HG02571 (cell line): ENCODE data around the gene GYPB.
"Not testable (repeated sequence)": the region's sequence is repeated elsewhere in the genome, so short reads cannot be mapped to it uniquely, and the experiment has no call there.

Experiments used
- ATAC-seq: cut with Tn5 transposase; IDR thresholded peaks from one replicate; pipeline ENCODE4 v1.9.1; 2021; ENCODE audit warnings: mild to moderate bottlenecking, moderate library complexity; ENCODE audit not compliant: unreplicated experiment

GYPB gene

DNA sequence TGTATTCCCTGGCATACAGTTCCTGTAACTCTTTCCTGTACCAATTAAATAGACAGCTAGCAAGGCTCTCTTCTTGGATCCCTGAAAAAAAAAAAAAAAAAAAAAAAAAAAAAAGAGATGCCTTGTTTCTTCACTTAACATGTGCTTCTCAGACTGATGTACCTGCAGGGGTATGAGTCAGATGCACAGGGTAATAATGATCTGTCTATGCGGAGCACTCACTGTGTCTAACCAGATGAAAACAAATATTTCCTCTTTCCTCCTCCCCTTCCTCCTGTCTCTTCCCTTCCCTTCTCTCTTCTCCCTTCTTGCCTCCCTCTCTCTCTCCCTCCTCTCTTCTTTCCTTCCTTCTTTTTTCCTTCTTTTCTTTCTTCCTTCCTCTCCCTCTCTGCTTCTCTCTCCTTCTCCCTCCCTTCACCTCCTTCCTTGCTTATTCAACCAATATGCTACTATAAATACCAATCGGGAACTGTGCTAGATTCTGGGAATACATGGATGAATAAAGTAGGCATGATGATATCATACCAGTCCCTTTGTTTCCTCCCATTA is 3.0 kb downstream of the GYPB start:
- not testable (repeated sequence) for ATAC-seq

GRCh38 chr4:144014808-144015207 is 4.4 kb downstream of the GYPB start:
- no peak for ATAC-seq

- not testable (repeated sequence) for ATAC-seq
Measured at GRCh38 chr4:144008602-144009001, 10.6 kb downstream of the GYPB start.

DNA sequence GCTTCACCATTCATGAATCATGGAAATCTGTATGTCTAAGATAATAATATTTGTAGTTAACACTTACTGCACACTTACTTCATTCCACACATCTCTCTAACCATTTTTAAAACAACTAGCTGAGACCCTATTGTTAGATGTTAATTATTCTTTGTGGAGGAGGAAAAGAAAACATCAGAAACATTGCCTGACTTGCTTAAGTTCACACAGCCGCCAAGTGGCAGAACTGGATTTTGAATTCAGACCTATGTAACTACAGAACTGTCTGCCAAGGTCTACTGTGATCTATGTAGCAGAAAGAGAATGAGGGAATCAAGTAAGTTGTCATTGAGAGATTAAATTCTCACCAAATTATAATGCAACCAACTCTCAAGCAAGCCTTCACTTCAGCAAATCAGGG is 11.2 kb downstream of the GYPB start:
- not testable (repeated sequence) for ATAC-seq

- ATAC-seq: not testable (repeated sequence)
Measured at GRCh38 chr4:144006200-144006803, 12.9 kb downstream of the GYPB start.

DNA sequence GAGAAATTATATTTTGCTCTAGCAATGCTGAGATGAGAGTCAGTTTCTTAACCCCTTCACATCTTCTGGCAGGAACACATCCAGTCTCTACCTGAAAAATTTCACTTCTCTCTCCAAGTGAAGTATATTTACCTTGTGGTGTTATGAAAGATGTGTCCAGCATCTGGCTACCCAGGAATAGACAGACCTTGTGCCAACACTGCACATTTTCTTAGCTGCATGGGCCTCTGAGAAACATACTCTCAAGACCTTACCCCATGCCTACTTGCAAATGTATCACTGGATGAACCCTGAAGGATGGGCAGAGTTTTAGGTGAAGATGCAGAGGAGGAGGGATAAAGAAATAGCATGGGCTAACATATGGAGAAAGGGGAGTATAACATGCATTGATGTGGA is 13.6 kb downstream of the GYPB start:
- ATAC-seq: not testable (repeated sequence)

- not testable (repeated sequence) for ATAC-seq
Measured at GRCh38 chr4:144004868-144005557, 14.2 kb downstream of the GYPB start.

DNA sequence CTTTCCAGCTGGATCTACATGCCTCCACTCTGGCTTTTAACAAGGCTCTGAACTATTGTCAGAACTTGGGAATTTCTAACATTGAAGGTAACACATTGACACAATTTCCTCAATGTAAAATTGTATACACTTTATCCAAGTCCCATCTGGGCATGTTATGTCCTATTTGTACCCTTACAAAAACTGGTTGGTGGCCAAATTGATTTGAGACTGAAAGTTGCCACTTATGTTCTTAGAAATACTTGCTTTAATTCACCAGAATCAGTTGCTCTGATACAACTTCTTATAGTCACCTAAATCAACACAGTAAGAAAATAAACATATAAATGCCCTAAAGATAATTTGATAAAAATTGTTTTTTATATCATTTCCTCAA is 15.3 kb downstream of the GYPB start:
- ATAC-seq: not testable (repeated sequence)

DNA sequence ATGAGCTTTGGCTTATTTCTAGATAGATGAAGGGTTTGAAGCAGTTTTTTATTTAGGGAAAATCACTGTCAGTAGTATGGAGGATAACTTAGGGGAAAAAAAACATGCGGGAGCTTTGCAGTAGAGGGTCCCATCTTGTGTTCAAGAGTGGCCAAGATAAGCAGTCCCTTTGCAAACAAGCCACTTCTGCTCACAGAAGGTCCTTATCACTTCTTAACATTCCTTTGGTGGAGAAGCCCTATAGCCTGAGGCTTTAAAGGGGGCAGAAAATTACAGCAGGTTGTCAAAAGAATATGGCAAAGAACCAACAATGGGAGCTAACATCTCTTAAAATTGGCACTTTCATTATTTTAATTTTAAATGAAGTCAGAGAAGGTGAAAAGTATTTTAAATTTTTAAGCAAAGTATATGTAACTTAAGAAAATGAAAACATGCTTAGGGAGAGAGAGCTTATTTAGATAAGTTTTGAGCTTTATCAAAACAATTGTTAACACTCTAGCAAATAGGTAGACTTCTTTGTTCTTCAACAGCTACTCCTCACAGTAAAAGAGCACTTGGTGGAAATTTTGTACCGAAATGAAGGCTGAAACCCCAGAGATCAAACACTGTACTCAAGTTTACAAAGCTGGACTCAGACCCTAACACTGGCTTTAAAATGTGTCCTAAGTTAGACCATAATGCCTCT is 15.8 kb downstream of the GYPB start:
- ATAC-seq: not testable (repeated sequence)

DNA sequence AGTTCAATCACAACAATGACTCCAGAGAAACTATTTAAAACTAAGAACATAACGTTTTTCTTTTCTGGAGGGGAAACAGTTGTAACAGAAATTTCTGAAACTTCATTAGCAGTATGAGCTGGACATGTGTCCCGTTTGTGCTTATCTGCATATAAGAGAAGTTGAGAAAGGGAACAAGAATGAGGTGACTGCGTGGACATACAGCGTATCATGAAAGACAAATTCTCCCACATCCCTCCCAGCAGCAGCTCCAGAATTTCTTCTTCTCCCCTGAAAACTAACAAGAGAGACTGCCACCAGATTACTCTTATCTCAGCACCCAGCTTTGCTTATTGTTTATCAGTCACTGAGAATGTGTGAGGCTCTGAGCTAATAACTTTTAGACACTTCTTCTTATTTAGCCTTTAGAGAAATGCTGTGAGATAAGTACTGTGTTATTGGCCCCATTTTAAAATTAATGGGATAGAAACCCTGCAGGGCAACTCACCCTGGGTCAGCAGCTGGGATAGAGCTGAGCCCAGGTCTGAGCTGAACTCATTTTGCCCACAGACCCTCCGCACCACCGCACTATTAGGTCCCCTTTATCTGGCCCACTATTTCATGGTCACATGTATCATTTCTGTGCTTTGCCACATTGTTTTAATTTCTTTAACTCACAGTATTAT is 18.7 kb downstream of the GYPB start:
- ATAC-seq: not testable (repeated sequence)

DNA sequence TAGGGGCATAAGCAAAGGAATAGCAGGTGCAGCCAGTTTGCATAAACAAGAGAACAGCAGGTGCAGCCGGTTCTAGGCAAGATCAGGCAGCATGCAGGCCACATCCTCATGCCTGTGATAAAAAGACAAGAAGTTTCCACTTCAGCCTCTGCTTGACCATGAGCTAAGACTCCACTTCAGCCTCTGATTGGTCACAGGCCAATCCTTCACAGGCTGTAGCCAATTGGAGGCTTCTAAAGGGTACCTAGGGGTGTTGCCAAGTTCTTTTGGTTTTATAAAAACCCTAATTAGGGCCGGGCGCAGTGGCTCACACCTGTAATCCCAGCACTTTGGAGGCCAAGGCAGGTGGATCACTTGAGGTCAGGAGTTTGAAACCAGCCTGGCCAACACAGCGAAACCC is 23.0 kb downstream of the GYPB start:
- not testable (repeated sequence) for ATAC-seq

- ATAC-seq: not testable (repeated sequence)
Measured at GRCh38 chr4:143991761-143992160, 27.4 kb downstream of the GYPB start.

- ATAC-seq: not testable (repeated sequence)
Measured at GRCh38 chr4:143990717-143991116, 28.5 kb downstream of the GYPB start.

GRCh38 chr4:143986180-143986579 is 33.0 kb downstream of the GYPB start:
- no peak for ATAC-seq

DNA sequence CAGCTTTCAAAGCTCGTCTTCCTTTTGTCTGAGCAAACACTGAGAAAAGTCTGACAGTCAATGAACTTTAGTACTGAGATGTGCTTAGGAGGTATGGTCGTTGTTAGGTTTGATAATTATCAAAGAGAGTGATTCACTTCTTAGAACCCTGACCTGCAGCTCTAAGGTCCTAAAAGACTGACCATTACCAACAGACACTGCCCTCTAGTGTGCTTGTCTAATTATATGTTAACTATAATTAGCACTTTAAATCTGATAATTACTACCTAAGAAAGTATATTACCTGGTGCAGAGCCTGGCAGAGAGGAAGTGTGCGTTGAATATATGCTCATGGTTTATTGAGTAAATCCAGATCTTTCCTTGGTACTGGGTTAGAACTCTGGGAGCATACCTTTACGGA is 38.4 kb downstream of the GYPB start:
- ATAC-seq: not testable (repeated sequence)

DNA sequence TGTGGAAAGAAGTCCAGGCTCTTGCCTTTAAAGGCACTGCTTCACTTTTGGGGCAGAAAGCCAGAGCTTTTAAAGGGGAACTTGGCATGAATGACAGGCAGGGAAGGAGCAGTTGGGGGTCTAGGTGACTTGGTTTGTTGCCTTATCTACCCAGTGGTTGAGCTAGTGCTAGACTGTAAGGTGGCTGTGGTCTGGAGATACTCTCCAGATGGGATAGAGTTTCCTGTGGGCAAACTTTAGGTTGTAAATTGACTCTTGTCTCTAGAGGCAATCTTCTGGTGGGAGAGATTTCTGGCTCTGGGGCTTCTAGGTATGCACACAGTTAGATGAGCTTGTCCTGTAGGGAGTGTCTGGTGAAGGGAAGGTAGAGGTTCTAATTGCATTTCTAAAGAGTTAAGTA is 43.7 kb downstream of the GYPB start:
- ATAC-seq: not testable (repeated sequence)

- ATAC-seq: not testable (repeated sequence)
Measured at GRCh38 chr4:143974021-143974420, 45.2 kb downstream of the GYPB start.

GRCh38 chr4:143961075-143961474 is 58.1 kb downstream of the GYPB start:
- ATAC-seq: no peak

GRCh38 chr4:143955306-143955705 is 63.9 kb downstream of the GYPB start:
- ATAC-seq: not testable (repeated sequence)

GRCh38 chr4:143951458-143951972 is 67.7 kb downstream of the GYPB start:
- ATAC-seq: not testable (repeated sequence)

DNA sequence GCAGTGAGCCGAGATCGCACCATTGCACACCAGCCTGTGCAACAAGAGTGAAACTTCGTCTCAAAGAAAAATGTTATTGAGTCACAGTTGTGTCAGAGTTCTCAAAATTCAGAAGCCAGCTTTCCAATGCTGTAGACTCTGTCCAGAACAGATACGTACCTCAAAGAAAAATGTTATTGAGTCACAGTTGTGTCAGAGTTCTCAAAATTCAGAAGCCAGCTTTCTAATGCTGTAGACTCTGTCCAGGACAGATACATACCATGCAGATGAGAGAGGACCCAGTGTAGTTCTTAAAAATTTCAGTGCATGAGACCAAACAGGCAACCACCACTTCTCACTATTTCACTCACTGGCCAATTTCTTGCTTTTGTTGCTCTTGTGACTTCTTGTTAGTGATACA is 68.2 kb downstream of the GYPB start:
- ATAC-seq: not testable (repeated sequence)
